HG03159 (cell line): ENCODE results near the gene CKAP5.

ENCODE experiments used
- ATAC-seq: cut with Tn5 transposase; IDR thresholded peaks from one replicate; pipeline ENCODE4 v1.9.1; 2021; ENCODE audit warnings: mild to moderate bottlenecking, moderate library complexity; ENCODE audit not compliant: unreplicated experiment

CKAP5 gene

GRCh38 chr11:46845740-46846509 is at the start of gene CKAP5:
TSS of gene CKAP5 (minus strand) at chr11:46846280. CDS start at chr11:46821231, 25,049 bp downstream.
- ATAC-seq, result peak; percentile 92

GRCh38 chr11:46895821-46896220 is 49.7 kb upstream of the CKAP5 start:
- no peak for ATAC-seq

- ATAC-seq, result no peak
These were observed 48.9 kb upstream of the CKAP5 start for GRCh38 chr11:46894961-46895360.

GRCh38 chr11:46894506-46894905 is 48.4 kb upstream of the CKAP5 start:
- ATAC-seq, result no peak

- ATAC-seq, result no peak
These were observed 46.8 kb upstream of the CKAP5 start for GRCh38 chr11:46892838-46893237.

- no peak for ATAC-seq
These were observed 46.0 kb upstream of the CKAP5 start for GRCh38 chr11:46892109-46892508.

- no peak for ATAC-seq
These were observed 44.6 kb upstream of the CKAP5 start for GRCh38 chr11:46890665-46891064.

- no peak for ATAC-seq
These were observed 43.8 kb upstream of the CKAP5 start for GRCh38 chr11:46889689-46890475.

GRCh38 chr11:46889251-46889650 is 43.2 kb upstream of the CKAP5 start:
- no peak for ATAC-seq

GRCh38 chr11:46888636-46889035 is 42.6 kb upstream of the CKAP5 start:
- ATAC-seq, result no peak

GRCh38 chr11:46886211-46886610 is 40.1 kb upstream of the CKAP5 start:
- no peak for ATAC-seq

GRCh38 chr11:46879056-46879585 is 33.0 kb upstream of the CKAP5 start:
- no peak for ATAC-seq

GRCh38 chr11:46877580-46877979 is 31.5 kb upstream of the CKAP5 start:
- no peak for ATAC-seq

GRCh38 chr11:46876471-46876870 is 30.4 kb upstream of the CKAP5 start:
- no peak for ATAC-seq

- ATAC-seq, result no peak
These were observed 28.5 kb upstream of the CKAP5 start for GRCh38 chr11:46874586-46874985.

- ATAC-seq, result no peak
These were observed 22.8 kb upstream of the CKAP5 start for GRCh38 chr11:46868912-46869311.

- no peak for ATAC-seq
These were observed 19.3 kb upstream of the CKAP5 start for GRCh38 chr11:46865340-46865739.

- no peak for ATAC-seq
These were observed 14.1 kb upstream of the CKAP5 start for GRCh38 chr11:46860218-46860617.

- ATAC-seq, result no peak
These were observed 13.0 kb upstream of the CKAP5 start for GRCh38 chr11:46858920-46859546.

GRCh38 chr11:46857666-46858065 is 11.6 kb upstream of the CKAP5 start:
- no peak for ATAC-seq

- no peak for ATAC-seq
These were observed 10.7 kb upstream of the CKAP5 start for GRCh38 chr11:46856605-46857343.
